Suprapubic skin (tissue), 4 donors: ENCODE measurements around the gene MANF.

Experiments used
- POLR2A ChIP-seq, 2 donors: fragments of 450-650 bp; IDR thresholded peaks; one replicate each; pipeline ENCODE4 v1.6.1; 2017; ENCODE audit warnings: antibody characterized with exemption in 2 of 2, mild to moderate bottlenecking in 2 of 2, moderate library complexity in 2 of 2
- POLR2AphosphoS5 ChIP-seq, 3 donors: sonication (generic); formaldehyde crosslinking; IDR thresholded peaks; one replicate each; pipeline ENCODE4 v1.6.1; 2017; ENCODE audit warnings: antibody characterized with exemption in 3 of 3
- TF ChIP-seq, protein P1 (sequence below), 2 donors: fragments of 200-600 bp in 1 of 2; fragments of 450-650 bp in 1 of 2; sonication (generic) in 1 of 2; IDR thresholded peaks; one replicate each; pipeline ENCODE4 v1.5.1; 2016 to 2019; ENCODE audit warnings: antibody characterized with exemption in 2 of 2, mild to moderate bottlenecking in 1 of 2, moderate library complexity in 1 of 2

DNA sequence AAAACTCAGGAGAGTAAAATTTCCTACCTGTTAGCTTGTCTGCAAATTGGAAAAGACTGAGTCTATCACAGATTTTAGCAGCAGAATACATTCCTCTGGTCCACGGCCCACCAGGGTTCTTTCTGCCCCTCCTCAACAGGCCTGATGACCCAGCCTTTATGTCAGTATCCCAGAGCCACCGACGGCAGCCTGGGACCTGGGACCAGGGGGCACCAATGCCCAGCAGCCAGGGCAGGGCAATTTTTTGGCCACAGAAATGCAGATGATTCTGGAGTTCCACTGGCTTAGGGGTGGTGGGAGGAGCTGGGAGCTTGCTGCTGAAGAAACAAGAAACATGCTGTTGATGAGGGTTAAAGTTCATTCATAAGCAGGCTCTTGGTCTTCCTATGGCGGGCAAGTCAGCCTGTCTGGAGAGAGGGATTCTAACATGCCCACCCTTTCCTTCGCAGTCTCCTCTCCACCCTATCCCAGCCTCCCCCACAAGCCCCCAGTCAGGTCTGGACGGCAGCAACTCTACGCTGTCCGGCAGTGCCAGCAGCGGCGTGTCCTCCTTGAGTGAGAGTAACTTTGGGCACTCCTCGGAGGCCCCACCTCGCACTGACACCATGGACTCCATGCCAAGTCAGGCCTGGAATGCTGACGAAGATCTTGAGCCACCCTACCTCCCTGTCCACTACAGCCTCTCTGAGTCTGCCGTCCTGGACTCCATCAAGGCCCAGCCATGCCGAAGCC, 4.3 kb upstream of the MANF start:
- TF ChIP-seq POLR2A (IDR thresholded peaks at IDR 0.05), result no peak
- no peak for TF ChIP-seq POLR2AphosphoS5 (IDR thresholded peaks at IDR 0.05)
- TF ChIP-seq, protein P1, sequence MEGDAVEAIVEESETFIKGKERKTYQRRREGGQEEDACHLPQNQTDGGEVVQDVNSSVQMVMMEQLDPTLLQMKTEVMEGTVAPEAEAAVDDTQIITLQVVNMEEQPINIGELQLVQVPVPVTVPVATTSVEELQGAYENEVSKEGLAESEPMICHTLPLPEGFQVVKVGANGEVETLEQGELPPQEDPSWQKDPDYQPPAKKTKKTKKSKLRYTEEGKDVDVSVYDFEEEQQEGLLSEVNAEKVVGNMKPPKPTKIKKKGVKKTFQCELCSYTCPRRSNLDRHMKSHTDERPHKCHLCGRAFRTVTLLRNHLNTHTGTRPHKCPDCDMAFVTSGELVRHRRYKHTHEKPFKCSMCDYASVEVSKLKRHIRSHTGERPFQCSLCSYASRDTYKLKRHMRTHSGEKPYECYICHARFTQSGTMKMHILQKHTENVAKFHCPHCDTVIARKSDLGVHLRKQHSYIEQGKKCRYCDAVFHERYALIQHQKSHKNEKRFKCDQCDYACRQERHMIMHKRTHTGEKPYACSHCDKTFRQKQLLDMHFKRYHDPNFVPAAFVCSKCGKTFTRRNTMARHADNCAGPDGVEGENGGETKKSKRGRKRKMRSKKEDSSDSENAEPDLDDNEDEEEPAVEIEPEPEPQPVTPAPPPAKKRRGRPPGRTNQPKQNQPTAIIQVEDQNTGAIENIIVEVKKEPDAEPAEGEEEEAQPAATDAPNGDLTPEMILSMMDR (IDR thresholded peaks at IDR 0.05), result no peak
